Transverse colon (tissue), 4 donors: ENCODE measurements around the gene ATG16L1. TPM values are rescaled to one million over a fixed set of nuclear protein-coding genes. Genes with fewer than 3 reads are reported as not detected.

ENCODE experiments used
- DNase-seq: peaks from one replicate; pipeline ENCODE4 v3.0.0-alpha.2; 2019
- H3K27ac ChIP-seq, 4 donors: fragments of 200-600 bp; sonication (generic); 2 replicates each; pipeline ENCODE4 v1.5.1; 2016 to 2018; ENCODE audit warnings: inconsistent platforms in 4 of 4
- H3K27me3 ChIP-seq: fragments of 200-600 bp; sonication (generic); 2 replicates; pipeline ENCODE4 v1.5.1; 2017; ENCODE audit warnings: inconsistent platforms
- H3K36me3 ChIP-seq, 4 donors: fragments of 200-600 bp; sonication (generic); 2 replicates each; pipeline ENCODE4 v1.5.1; 2017 to 2019; ENCODE audit warnings: inconsistent platforms in 4 of 4
- H3K4me1 ChIP-seq, 4 donors: fragments of 200-600 bp; sonication (generic); 2 replicates each; pipeline ENCODE4 v1.5.1; 2017 to 2020; ENCODE audit warnings: inconsistent platforms in 4 of 4
- H3K4me3 ChIP-seq, 4 donors: fragments of 200-600 bp; sonication (generic); 1 replicate in 1 of 4; 2 replicates in 3 of 4; pipeline versions ENCODE4 v1.5.1 to v1.6.1; 2017 to 2019; ENCODE audit warnings: inconsistent platforms in 4 of 4
- H3K9me3 ChIP-seq, 2 donors: fragments of 200-600 bp; sonication (generic); 2 replicates each; pipeline ENCODE4 v1.5.1; 2017 to 2019; ENCODE audit warnings: inconsistent platforms in 2 of 2
- CTCF ChIP-seq, 5 experiments: fragments of 200-600 bp in 3 of 5; fragments of 450-650 bp in 2 of 5; sonication (generic) in 3 of 5; IDR thresholded peaks; 1 replicate in 2 of 5; 2 replicates in 3 of 5; pipeline ENCODE4 v1.5.1; 2016 to 2017; ENCODE audit warnings: antibody characterized with exemption in 5 of 5, inconsistent platforms in 3 of 5, mild to moderate bottlenecking in 2 of 5, moderate library complexity in 1 of 5
- EP300 ChIP-seq: sonication (generic); formaldehyde crosslinking; IDR thresholded peaks from one replicate; pipeline ENCODE4 v1.6.1; 2017; ENCODE audit warnings: antibody characterized with exemption, low read depth
- POLR2A ChIP-seq: fragments of 450-650 bp; IDR thresholded peaks from one replicate; pipeline ENCODE4 v1.6.1; 2016; ENCODE audit warnings: antibody characterized with exemption, mild to moderate bottlenecking, moderate library complexity
- POLR2AphosphoS5 ChIP-seq, 3 donors: sonication (generic); formaldehyde crosslinking; IDR thresholded peaks; one replicate each; pipeline ENCODE4 v1.6.1; 2016; ENCODE audit warnings: antibody characterized with exemption in 3 of 3
- WGBS, 2 donors: methylation state at CpG; one replicate each; pipeline ENCODE4 v1.1.5; 2018; ENCODE audit warnings: low coverage in 1 of 2; 5-methylcytosine and 5-hydroxymethylcytosine counted together
- in situ Hi-C, 4 donors: fragments of 200-750 bp; cut with MboI; loops; one replicate each; pipeline versions ENCODE4 v1.15.0 to v1.15.1; 2017; ENCODE audit warnings: low sequenced_read_pairs in 3 of 4, low pct_ligation_motif_present in 1 of 4, low pct_unique_long_range_greater_than_20kb in 1 of 4
- intact Hi-C: fragments of 100-400 bp; cut with DNase I; formaldehyde crosslinking; loops from one replicate; pipeline ENCODE4 v1.15.1; 2023; ENCODE audit warnings: low total_unique reads
- total RNA-seq, 4 donors: library from RNA; depleted of rRNA; stranded (reverse); fragments of >200 nt; gene quantifications; one replicate each; pipeline ENCODE4 v1.1.0, GENCODE V29; 2016

Gene ATG16L1
- total RNA-seq, 4 donors from 2014 or later, result 10.1 to 101 (median 50.3) TPM

DNA sequence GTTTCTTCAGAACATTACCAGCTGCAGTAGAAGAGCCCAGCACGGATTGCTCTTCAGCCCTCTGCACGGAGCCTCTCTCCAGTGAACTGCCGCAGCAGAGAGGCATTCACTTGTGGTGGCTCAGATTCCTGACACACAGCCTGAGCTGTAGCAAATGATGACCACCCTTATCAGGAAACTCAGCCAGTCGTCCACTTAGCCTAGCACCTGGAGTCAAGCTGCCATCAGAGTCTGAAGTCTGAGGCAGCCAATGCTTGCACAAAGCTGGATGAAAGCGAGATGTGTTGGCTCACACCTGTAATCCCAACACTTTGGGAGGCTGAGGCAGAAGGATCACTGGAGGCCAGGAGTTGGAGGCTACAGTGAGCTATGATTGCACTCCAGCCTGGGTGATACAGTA, 44.4 kb downstream of the ATG16L1 start:
- DNase-seq, result no peak
- no peaks in the 10 kb centered on the region for H3K9me3 ChIP-seq
- in situ Hi-C loops (loop anchor here in 1 of 4 donors (25.0 kb wide), 1 partner anchor 141 kb away; no protein-coding TSS in a partner anchor), intact Hi-C loops (no loop called here)
- TF ChIP-seq CTCF (IDR thresholded peaks at IDR 0.05), result no peak
- no peak for TF ChIP-seq POLR2AphosphoS5 (IDR thresholded peaks at IDR 0.05)
- TF ChIP-seq EP300, result no peak
- no peak for TF ChIP-seq POLR2A
- no peak overlapping the region for H3K4me3 ChIP-seq
- H3K36me3 ChIP-seq, result peaks cover 0 to 47% (median 21%) of the 10 kb centered on the region in 4 donors
- H3K27ac ChIP-seq, result no peak overlapping the region
- peaks cover 0 to 7% (median 0%) of the 10 kb centered on the region in 4 donors for H3K4me1 ChIP-seq
- WGBS, 2 donors, result 91 to 96% methylated on average over 5 of the region's 5 CpGs
- H3K27me3 ChIP-seq, result no peaks in the 10 kb centered on the region

DNA sequence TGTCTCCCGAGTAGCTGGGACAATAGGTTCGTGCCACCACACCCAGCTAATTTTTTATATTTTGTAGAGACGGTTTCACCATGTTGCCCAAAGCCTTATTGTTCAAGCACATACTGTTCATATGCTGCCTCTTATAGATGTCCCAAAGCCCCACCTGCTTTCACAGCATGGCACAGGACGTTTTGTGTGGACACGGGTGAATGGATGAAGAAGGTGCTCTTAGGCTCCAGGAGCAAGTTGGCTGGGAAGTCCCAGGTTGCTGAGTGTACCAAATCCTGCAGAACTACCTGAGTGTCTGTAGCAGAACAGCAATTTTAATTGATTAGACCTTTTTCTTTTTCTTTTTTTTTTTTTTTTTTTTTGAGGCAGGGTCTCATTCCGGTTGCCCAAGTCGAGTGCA, 45.6 kb downstream of the ATG16L1 start:
- intact Hi-C loops (no loop called here), in situ Hi-C loops (loop anchor here in 1 of 4 donors (25.0 kb wide), 1 partner anchor 140 kb away; no protein-coding TSS in a partner anchor)
- Histone ChIP-seq H3K36me3 (peaks cover 0 to 35% (median 16%) of the 10 kb centered on the region in 4 donors), H3K9me3 (no peaks in the 10 kb centered on the region), H3K27ac (no peak overlapping the region), H3K4me1 (peaks cover 0 to 7% (median 0%) of the 10 kb centered on the region in 4 donors), H3K27me3 (no peaks in the 10 kb centered on the region), H3K4me3 (no peak overlapping the region)
- DNase-seq, result no peak
- TF ChIP-seq EP300, result no peak
- TF ChIP-seq POLR2A, result no peak
- no peak for TF ChIP-seq POLR2AphosphoS5 (IDR thresholded peaks at IDR 0.05)
- no peak for TF ChIP-seq CTCF (IDR thresholded peaks at IDR 0.05)
- 69 to 74% methylated on average over 4 to 7 of the region's 7 CpGs for WGBS, 2 donors

- WGBS, 2 donors, result 62 to 81% methylated on average over 3 to 4 of the region's 4 CpGs
- H3K36me3 ChIP-seq, result peaks cover 0 to 8% (median 3%) of the 10 kb centered on the region in 4 donors
- in situ Hi-C loops, result no loop called here
These were observed 48.9 kb downstream of the ATG16L1 start for GRCh38 chr2:233300401-233300800.

GRCh38 chr2:233301248-233301647, 49.8 kb downstream of the ATG16L1 start:
- no peaks in the 10 kb centered on the region for H3K27me3 ChIP-seq
- H3K9me3 ChIP-seq, result no peaks in the 10 kb centered on the region
- in situ Hi-C loops (no loop called here), intact Hi-C loops (no loop called here)
- 94% methylated on average over 2 of the region's 2 CpGs for WGBS, 2 donors
- peaks cover 0 to 7% (median 0%) of the 10 kb centered on the region in 4 donors for H3K4me1 ChIP-seq
- no peak overlapping the region for H3K27ac ChIP-seq
- no peak for TF ChIP-seq EP300
- TF ChIP-seq POLR2AphosphoS5 (IDR thresholded peaks at IDR 0.05), result no peak
- TF ChIP-seq CTCF (IDR thresholded peaks at IDR 0.05), result no peak
- no peak for DNase-seq
- no peak overlapping the region for H3K4me3 ChIP-seq
- H3K36me3 ChIP-seq, result peaks cover 0 to under 1% (median under 1%) of the 10 kb centered on the region in 4 donors

More at GRCh38 chr2:233300401-233300800, 48.9 kb downstream of the ATG16L1 start:
- no peak overlapping the region for H3K4me3 ChIP-seq
- H3K27ac ChIP-seq, result no peak overlapping the region
- peaks cover 0 to 7% (median 0%) of the 10 kb centered on the region in 4 donors for H3K4me1 ChIP-seq
- TF ChIP-seq CTCF (IDR thresholded peaks at IDR 0.05), result no peak
- TF ChIP-seq EP300, result no peak
- no peak for TF ChIP-seq POLR2AphosphoS5 (IDR thresholded peaks at IDR 0.05)
- no peak for TF ChIP-seq POLR2A
- intact Hi-C loops, result no loop called here
- no peaks in the 10 kb centered on the region for H3K27me3 ChIP-seq
- DNase-seq, result no peak
- no peaks in the 10 kb centered on the region for H3K9me3 ChIP-seq
